GM10266 (cell line): ENCODE data around the gene MARF1.

ENCODE experiments used
- DNase-seq: peaks from one replicate; pipeline ENCODE4 v3.0.0; 2012; ENCODE audit errors: extremely low spot score
- CTCF ChIP-seq: IDR thresholded peaks from 2 replicates; pipeline ENCODE4 v1.5.1; 2012; ENCODE audit warnings: mild to moderate bottlenecking, low read depth; ENCODE audit not compliant: control insufficient read depth, insufficient read depth; ENCODE audit errors: missing control alignments

MARF1 gene

GRCh38 chr16:15631730-15632409 is 11.1 kb downstream of the MARF1 start:
- DNase-seq, result no peak
- no peak for TF ChIP-seq CTCF

GRCh38 chr16:15621889-15622288 is 21.1 kb downstream of the MARF1 start:
- no peak for TF ChIP-seq CTCF
- DNase-seq, result no peak

- no peak for TF ChIP-seq CTCF
- DNase-seq, result no peak
Observed at GRCh38 chr16:15621456-15621855, 21.5 kb downstream of the MARF1 start.

GRCh38 chr16:15620611-15621195 is 22.3 kb downstream of the MARF1 start:
- TF ChIP-seq CTCF, result no peak
- DNase-seq, result no peak

GRCh38 chr16:15618392-15618791 is 24.6 kb downstream of the MARF1 start:
- no peak for DNase-seq
- no peak for TF ChIP-seq CTCF

GRCh38 chr16:15617901-15618300 is 25.1 kb downstream of the MARF1 start:
- TF ChIP-seq CTCF, result no peak
- no peak for DNase-seq

GRCh38 chr16:15616475-15617165 is 26.3 kb downstream of the MARF1 start:
- no peak for DNase-seq
- TF ChIP-seq CTCF, result no peak
